GM23338 (cell line): ENCODE measurements around the gene REEP6. TPM values are rescaled to one million over a fixed set of nuclear protein-coding genes. Genes with fewer than 3 reads are reported as not detected.

ENCODE experiments used
- ATAC-seq: fragments of 200-7000 bp; cut with Tn5 transposase; 3 replicates; pipeline ENCODE4 v1.9.1; 2020
- DNase-seq: peaks from one replicate; pipeline ENCODE4 v3.0.0-alpha.2; 2015; ENCODE audit warnings: low spot score
- H2AFZ ChIP-seq: fragments of 200-600 bp; sonication (generic); 2 replicates; pipeline ENCODE4 v1.8.0; 2016; ENCODE audit warnings: antibody characterized with exemption, mild to moderate bottlenecking, moderate library complexity
- H3F3A ChIP-seq: fragments of 200-600 bp; sonication (generic); replicated peaks from 2 replicates; pipeline ENCODE4 v1.8.0; 2017; ENCODE audit warnings: antibody characterized with exemption, mixed run types, low read depth
- H3K27ac ChIP-seq: fragments of 200-600 bp; sonication (generic); 2 replicates; pipeline ENCODE4 v1.6.1; 2016; ENCODE audit warnings: low read depth
- H3K27me3 ChIP-seq: fragments of 200-600 bp; sonication (generic); 2 replicates; pipeline ENCODE4 v1.8.0; 2016; ENCODE audit warnings: mild to moderate bottlenecking, mixed run types, moderate library complexity; ENCODE audit not compliant: insufficient read depth
- H3K36me3 ChIP-seq: fragments of 200-600 bp; sonication (generic); 2 replicates; pipeline ENCODE4 v1.8.0; 2016; ENCODE audit warnings: mild to moderate bottlenecking; ENCODE audit not compliant: insufficient read depth
- H3K4me1 ChIP-seq: fragments of 200-600 bp; sonication (generic); 2 replicates; pipeline ENCODE4 v1.8.0; 2016; ENCODE audit warnings: mild to moderate bottlenecking, moderate library complexity; ENCODE audit not compliant: insufficient read depth
- H3K4me2 ChIP-seq: fragments of 200-600 bp; sonication (generic); 2 replicates; pipeline ENCODE4 v1.7.1; 2017; ENCODE audit warnings: mixed run types
- H3K4me3 ChIP-seq: fragments of 200-600 bp; sonication (generic); 2 replicates; pipeline ENCODE4 v1.6.1; 2016; ENCODE audit warnings: mixed run types
- H3K79me2 ChIP-seq: fragments of 200-600 bp; sonication (generic); replicated peaks from 2 replicates; pipeline ENCODE4 v1.8.0; 2017; ENCODE audit warnings: mild to moderate bottlenecking; ENCODE audit not compliant: insufficient read depth
- H3K9me2 ChIP-seq: fragments of 200-600 bp; sonication (generic); 2 replicates; pipeline ENCODE4 v1.8.0; 2017; ENCODE audit not compliant: insufficient read depth
- H4K20me1 ChIP-seq: fragments of 200-600 bp; sonication (generic); replicated peaks from 2 replicates; pipeline ENCODE4 v1.8.0; 2017; ENCODE audit warnings: mild to moderate bottlenecking; ENCODE audit not compliant: insufficient read depth
- H3K27ac Mint-ChIP-seq: 2 replicates; pipeline ENCODE4 v1.8.0; 2020; ENCODE audit warnings: inconsistent platforms, mild to moderate bottlenecking, moderate library complexity, mixed read lengths
- H3K27me3 Mint-ChIP-seq: 3 replicates; pipeline ENCODE4 v1.8.0; 2022; ENCODE audit warnings: low read depth, mild to moderate bottlenecking, moderate library complexity, mixed read lengths, inconsistent platforms; ENCODE audit not compliant: insufficient read depth, poor library complexity
- H3K36me3 Mint-ChIP-seq: 3 replicates; pipeline ENCODE4 v1.8.0; 2021; ENCODE audit warnings: low read depth, mild to moderate bottlenecking, inconsistent platforms, moderate library complexity, mixed read lengths
- H3K4me1 Mint-ChIP-seq: 3 replicates; pipeline ENCODE4 v1.8.0; 2020; ENCODE audit warnings: mild to moderate bottlenecking, inconsistent platforms, mixed read lengths
- H3K4me3 Mint-ChIP-seq: 3 replicates; pipeline ENCODE4 v1.8.0; 2021; ENCODE audit warnings: moderate library complexity, mild to moderate bottlenecking, inconsistent platforms, mixed read lengths
- H3K9me3 Mint-ChIP-seq: 3 replicates; pipeline ENCODE4 v1.8.0; 2020; ENCODE audit warnings: moderate library complexity, mild to moderate bottlenecking, inconsistent platforms, mixed read lengths
- CREB1 ChIP-seq: fragments of 250-450 bp; sonication (Bioruptor Pico); IDR thresholded peaks from 2 replicates; pipeline ENCODE4 v1.5.0; 2020; ENCODE audit warnings: low read depth, mild to moderate bottlenecking, moderate library complexity
- ETS1 ChIP-seq: IDR thresholded peaks from 2 replicates; pipeline ENCODE4 v1.6.1; 2016; ENCODE audit warnings: antibody characterized with exemption
- EZH2 ChIP-seq: fragments of 200-600 bp; sonication (generic); IDR thresholded peaks from one replicate; pipeline ENCODE4 v1.8.0; 2017; ENCODE audit warnings: antibody characterized with exemption, mild to moderate bottlenecking, low read depth; ENCODE audit not compliant: unreplicated experiment
- EZH2phosphoT487 ChIP-seq: fragments of 200-600 bp; sonication (generic); IDR thresholded peaks from one replicate; pipeline ENCODE4 v1.8.1; 2018; ENCODE audit warnings: antibody characterized with exemption; ENCODE audit not compliant: unreplicated experiment
- JUNB ChIP-seq: IDR thresholded peaks from one replicate; pipeline ENCODE4 v1.6.1; 2016; ENCODE audit warnings: antibody characterized with exemption; ENCODE audit not compliant: unreplicated experiment
- NANOG ChIP-seq: IDR thresholded peaks from 2 replicates; pipeline ENCODE4 v1.6.1; 2016; ENCODE audit warnings: antibody characterized with exemption, borderline replicate concordance
- POLR2AphosphoS5 ChIP-seq: IDR thresholded peaks from 2 replicates; pipeline ENCODE4 v1.6.1; 2016; ENCODE audit warnings: antibody characterized with exemption, low read depth
- STAT1 ChIP-seq: IDR thresholded peaks from one replicate; pipeline ENCODE4 v1.6.1; 2016; ENCODE audit warnings: antibody characterized with exemption; ENCODE audit not compliant: unreplicated experiment
- ZNF114 ChIP-seq: fragments of 250-450 bp; sonication (Bioruptor Pico); IDR thresholded peaks from 2 replicates; pipeline ENCODE4 v1.5.0; 2020; ENCODE audit warnings: mild to moderate bottlenecking, moderate library complexity
- ZNF331 ChIP-seq: fragments of 250-450 bp; sonication (Bioruptor Pico); IDR thresholded peaks from 2 replicates; pipeline ENCODE4 v1.5.0; 2020; ENCODE audit warnings: low read depth, mild to moderate bottlenecking, moderate library complexity
- polyA plus RNA-seq: library from polyadenylated mRNA; unstranded; fragments of >200 nt; fragmentation: Nextera tagmentation; extraction: Ambion mirVana; gene quantifications from 2 replicates; pipeline ENCODE4 v1.2.1, GENCODE V29; 2016
- total RNA-seq: library from RNA; depleted of rRNA; stranded (reverse); fragments of >200 nt; shearing (Covaris generic); gene quantifications from 2 replicates; pipeline ENCODE4 v1.2.3, GENCODE V29; 2014
- TF ChIP-seq, protein P1 (sequence below), 2 experiments: fragments of 200-600 bp in 1 of 2; sonication (generic) in 1 of 2; conservative IDR thresholded peaks; 2 replicates each; pipeline versions ENCODE4 v1.5.1 to v1.6.1; 2016 to 2017; ENCODE audit warnings: antibody characterized with exemption in 2 of 2, low read depth in 2 of 2, mild to moderate bottlenecking in 2 of 2, moderate library complexity in 1 of 2
- TF ChIP-seq, protein P2 (sequence below): fragments of 250-450 bp; sonication (Bioruptor Pico); IDR thresholded peaks from 2 replicates; pipeline ENCODE4 v1.5.0; 2020; ENCODE audit warnings: mild to moderate bottlenecking, moderate library complexity
- TF ChIP-seq, protein P3 (sequence below): IDR thresholded peaks from one replicate; pipeline ENCODE4 v1.6.1; 2018; ENCODE audit warnings: antibody characterized with exemption; ENCODE audit not compliant: unreplicated experiment

REEP6 gene
- total and polyA plus RNA-seq, 2 experiments from 2014 or later = 15.2 to 20.0 TPM

- TF ChIP-seq EZH2 = no peak
- TF ChIP-seq, protein P1, sequence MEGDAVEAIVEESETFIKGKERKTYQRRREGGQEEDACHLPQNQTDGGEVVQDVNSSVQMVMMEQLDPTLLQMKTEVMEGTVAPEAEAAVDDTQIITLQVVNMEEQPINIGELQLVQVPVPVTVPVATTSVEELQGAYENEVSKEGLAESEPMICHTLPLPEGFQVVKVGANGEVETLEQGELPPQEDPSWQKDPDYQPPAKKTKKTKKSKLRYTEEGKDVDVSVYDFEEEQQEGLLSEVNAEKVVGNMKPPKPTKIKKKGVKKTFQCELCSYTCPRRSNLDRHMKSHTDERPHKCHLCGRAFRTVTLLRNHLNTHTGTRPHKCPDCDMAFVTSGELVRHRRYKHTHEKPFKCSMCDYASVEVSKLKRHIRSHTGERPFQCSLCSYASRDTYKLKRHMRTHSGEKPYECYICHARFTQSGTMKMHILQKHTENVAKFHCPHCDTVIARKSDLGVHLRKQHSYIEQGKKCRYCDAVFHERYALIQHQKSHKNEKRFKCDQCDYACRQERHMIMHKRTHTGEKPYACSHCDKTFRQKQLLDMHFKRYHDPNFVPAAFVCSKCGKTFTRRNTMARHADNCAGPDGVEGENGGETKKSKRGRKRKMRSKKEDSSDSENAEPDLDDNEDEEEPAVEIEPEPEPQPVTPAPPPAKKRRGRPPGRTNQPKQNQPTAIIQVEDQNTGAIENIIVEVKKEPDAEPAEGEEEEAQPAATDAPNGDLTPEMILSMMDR (conservative IDR thresholded peaks at IDR 0.05; ENCODE audit: low read depth in 2 of 2) = no peak
- no peak for TF ChIP-seq ETS1
- no peak for TF ChIP-seq ZNF331 (CRISPR knock-in tag)
- TF ChIP-seq, protein P2, sequence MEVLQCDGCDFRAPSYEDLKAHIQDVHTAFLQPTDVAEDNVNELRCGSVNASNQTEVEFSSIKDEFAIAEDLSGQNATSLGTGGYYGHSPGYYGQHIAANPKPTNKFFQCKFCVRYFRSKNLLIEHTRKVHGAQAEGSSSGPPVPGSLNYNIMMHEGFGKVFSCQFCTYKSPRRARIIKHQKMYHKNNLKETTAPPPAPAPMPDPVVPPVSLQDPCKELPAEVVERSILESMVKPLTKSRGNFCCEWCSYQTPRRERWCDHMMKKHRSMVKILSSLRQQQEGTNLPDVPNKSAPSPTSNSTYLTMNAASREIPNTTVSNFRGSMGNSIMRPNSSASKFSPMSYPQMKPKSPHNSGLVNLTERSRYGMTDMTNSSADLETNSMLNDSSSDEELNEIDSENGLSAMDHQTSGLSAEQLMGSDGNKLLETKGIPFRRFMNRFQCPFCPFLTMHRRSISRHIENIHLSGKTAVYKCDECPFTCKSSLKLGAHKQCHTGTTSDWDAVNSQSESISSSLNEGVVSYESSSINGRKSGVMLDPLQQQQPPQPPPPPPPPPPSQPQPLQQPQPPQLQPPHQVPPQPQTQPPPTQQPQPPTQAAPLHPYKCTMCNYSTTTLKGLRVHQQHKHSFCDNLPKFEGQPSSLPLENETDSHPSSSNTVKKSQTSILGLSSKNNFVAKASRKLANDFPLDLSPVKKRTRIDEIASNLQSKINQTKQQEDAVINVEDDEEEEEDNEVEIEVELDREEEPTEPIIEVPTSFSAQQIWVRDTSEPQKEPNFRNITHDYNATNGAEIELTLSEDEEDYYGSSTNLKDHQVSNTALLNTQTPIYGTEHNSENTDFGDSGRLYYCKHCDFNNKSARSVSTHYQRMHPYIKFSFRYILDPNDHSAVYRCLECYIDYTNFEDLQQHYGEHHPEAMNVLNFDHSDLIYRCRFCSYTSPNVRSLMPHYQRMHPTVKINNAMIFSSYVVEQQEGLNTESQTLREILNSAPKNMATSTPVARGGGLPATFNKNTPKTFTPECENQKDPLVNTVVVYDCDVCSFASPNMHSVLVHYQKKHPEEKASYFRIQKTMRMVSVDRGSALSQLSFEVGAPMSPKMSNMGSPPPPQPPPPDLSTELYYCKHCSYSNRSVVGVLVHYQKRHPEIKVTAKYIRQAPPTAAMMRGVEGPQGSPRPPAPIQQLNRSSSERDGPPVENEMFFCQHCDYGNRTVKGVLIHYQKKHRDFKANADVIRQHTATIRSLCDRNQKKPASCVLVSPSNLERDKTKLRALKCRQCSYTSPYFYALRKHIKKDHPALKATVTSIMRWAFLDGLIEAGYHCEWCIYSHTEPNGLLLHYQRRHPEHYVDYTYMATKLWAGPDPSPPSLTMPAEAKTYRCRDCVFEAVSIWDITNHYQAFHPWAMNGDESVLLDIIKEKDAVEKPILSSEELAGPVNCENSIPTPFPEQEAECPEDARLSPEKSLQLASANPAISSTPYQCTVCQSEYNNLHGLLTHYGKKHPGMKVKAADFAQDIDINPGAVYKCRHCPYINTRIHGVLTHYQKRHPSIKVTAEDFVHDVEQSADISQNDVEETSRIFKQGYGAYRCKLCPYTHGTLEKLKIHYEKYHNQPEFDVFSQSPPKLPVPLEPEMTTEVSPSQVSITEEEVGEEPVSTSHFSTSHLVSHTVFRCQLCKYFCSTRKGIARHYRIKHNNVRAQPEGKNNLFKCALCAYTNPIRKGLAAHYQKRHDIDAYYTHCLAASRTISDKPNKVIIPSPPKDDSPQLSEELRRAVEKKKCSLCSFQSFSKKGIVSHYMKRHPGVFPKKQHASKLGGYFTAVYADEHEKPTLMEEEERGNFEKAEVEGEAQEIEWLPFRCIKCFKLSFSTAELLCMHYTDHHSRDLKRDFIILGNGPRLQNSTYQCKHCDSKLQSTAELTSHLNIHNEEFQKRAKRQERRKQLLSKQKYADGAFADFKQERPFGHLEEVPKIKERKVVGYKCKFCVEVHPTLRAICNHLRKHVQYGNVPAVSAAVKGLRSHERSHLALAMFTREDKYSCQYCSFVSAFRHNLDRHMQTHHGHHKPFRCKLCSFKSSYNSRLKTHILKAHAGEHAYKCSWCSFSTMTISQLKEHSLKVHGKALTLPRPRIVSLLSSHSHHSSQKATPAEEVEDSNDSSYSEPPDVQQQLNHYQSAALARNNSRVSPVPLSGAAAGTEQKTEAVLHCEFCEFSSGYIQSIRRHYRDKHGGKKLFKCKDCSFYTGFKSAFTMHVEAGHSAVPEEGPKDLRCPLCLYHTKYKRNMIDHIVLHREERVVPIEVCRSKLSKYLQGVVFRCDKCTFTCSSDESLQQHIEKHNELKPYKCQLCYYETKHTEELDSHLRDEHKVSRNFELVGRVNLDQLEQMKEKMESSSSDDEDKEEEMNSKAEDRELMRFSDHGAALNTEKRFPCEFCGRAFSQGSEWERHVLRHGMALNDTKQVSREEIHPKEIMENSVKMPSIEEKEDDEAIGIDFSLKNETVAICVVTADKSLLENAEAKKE = no peak
- TF ChIP-seq CREB1 = no peak
- no peak for TF ChIP-seq STAT1
- TF ChIP-seq JUNB = no peak
- no peak for TF ChIP-seq NANOG
- no peak for TF ChIP-seq ZNF114
- TF ChIP-seq EZH2phosphoT487 = no peak
- TF ChIP-seq, protein P3, sequence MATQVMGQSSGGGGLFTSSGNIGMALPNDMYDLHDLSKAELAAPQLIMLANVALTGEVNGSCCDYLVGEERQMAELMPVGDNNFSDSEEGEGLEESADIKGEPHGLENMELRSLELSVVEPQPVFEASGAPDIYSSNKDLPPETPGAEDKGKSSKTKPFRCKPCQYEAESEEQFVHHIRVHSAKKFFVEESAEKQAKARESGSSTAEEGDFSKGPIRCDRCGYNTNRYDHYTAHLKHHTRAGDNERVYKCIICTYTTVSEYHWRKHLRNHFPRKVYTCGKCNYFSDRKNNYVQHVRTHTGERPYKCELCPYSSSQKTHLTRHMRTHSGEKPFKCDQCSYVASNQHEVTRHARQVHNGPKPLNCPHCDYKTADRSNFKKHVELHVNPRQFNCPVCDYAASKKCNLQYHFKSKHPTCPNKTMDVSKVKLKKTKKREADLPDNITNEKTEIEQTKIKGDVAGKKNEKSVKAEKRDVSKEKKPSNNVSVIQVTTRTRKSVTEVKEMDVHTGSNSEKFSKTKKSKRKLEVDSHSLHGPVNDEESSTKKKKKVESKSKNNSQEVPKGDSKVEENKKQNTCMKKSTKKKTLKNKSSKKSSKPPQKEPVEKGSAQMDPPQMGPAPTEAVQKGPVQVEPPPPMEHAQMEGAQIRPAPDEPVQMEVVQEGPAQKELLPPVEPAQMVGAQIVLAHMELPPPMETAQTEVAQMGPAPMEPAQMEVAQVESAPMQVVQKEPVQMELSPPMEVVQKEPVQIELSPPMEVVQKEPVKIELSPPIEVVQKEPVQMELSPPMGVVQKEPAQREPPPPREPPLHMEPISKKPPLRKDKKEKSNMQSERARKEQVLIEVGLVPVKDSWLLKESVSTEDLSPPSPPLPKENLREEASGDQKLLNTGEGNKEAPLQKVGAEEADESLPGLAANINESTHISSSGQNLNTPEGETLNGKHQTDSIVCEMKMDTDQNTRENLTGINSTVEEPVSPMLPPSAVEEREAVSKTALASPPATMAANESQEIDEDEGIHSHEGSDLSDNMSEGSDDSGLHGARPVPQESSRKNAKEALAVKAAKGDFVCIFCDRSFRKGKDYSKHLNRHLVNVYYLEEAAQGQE = no peak
- no peak for TF ChIP-seq POLR2AphosphoS5
- Histone ChIP-seq H3K9me2 (no peaks in the 10 kb centered on the region), H3K27ac (no peak overlapping the region), H3K4me1 (no peaks in the 10 kb centered on the region), H3K4me3 (no peak overlapping the region), H2AFZ (no peak overlapping the region), H3F3A (0 out of 2 replicates have a peak, but pooled peaks cover 4% of the 10 kb centered on the region), H3K79me2 (no peaks in the 10 kb centered on the region), H4K20me1 (no peaks in the 10 kb centered on the region), H3K36me3 (no peaks in the 10 kb centered on the region), H3K27me3 (peaks cover 27% of the 10 kb centered on the region), H3K4me2 (no peak overlapping the region)
- H3K36me3 Mint-ChIP-seq = peaks cover 4% of the 10 kb centered on the region; the same call in 1 of the 3 replicates
- DNase-seq = no peak
- no peak for ATAC-seq
- H3K27ac Mint-ChIP-seq = no peak overlapping the region
- H3K4me1 Mint-ChIP-seq = peaks cover 6% of the 10 kb centered on the region; the same call in 2 of the 3 replicates
- H3K27me3 Mint-ChIP-seq = peaks cover 45% of the 10 kb centered on the region
- H3K9me3 Mint-ChIP-seq = peaks cover 3% of the 10 kb centered on the region; the same call in 1 of the 3 replicates
- no peak overlapping the region; the same call in 2 of the 3 replicates for H3K4me3 Mint-ChIP-seq
These were observed 35.2 kb downstream of the REEP6 start for GRCh38 chr19:1526066-1526778.
